HG03342 (cell line): ENCODE results near the gene CIAO2B.
"Not testable (repeated sequence)": the region's sequence is repeated elsewhere in the genome, so short reads cannot be mapped to it uniquely, and the experiment has no call there.

ENCODE experiments used
- ATAC-seq: cut with Tn5 transposase; IDR thresholded peaks from one replicate; pipeline ENCODE4 v1.9.1; 2021; ENCODE audit warnings: mild to moderate bottlenecking, moderate library complexity; ENCODE audit not compliant: unreplicated experiment

Gene CIAO2B

GRCh38 chr16:66934138-66934838 lies at the start of gene CIAO2B:
TSS of gene CIAO2B (minus strand) at chr16:66934402. CDS start at chr16:66934364, 38 bp downstream.
- ATAC-seq, result peak; percentile 71

GRCh38 chr16:66983033-66983432 lies 48.8 kb upstream of the CIAO2B start:
- no peak for ATAC-seq

- no peak for ATAC-seq
Observed at GRCh38 chr16:66979011-66979717, 45.0 kb upstream of the CIAO2B start.

GRCh38 chr16:66977341-66978113 lies 43.3 kb upstream of the CIAO2B start:
- peak; percentile 79 for ATAC-seq

- ATAC-seq, result no peak
Observed at GRCh38 chr16:66976746-66977145, 42.5 kb upstream of the CIAO2B start.

GRCh38 chr16:66975302-66975893 lies 41.2 kb upstream of the CIAO2B start:
- ATAC-seq, result no peak

- ATAC-seq, result not testable (repeated sequence)
Observed at GRCh38 chr16:66974932-66975246, 40.7 kb upstream of the CIAO2B start.

- ATAC-seq, result not testable (repeated sequence)
Observed at GRCh38 chr16:66974156-66974931, 40.1 kb upstream of the CIAO2B start.

- no peak for ATAC-seq
Observed at GRCh38 chr16:66973716-66974115, 39.5 kb upstream of the CIAO2B start.

- no peak for ATAC-seq
Observed at GRCh38 chr16:66972983-66973382, 38.8 kb upstream of the CIAO2B start.

- no peak for ATAC-seq
Observed at GRCh38 chr16:66970775-66971720, 36.8 kb upstream of the CIAO2B start.

- ATAC-seq, result no peak
Observed at GRCh38 chr16:66968847-66969246, 34.6 kb upstream of the CIAO2B start.

- no peak for ATAC-seq
Observed at GRCh38 chr16:66964049-66964448, 29.8 kb upstream of the CIAO2B start.

- no peak for ATAC-seq
Observed at GRCh38 chr16:66961914-66962313, 27.7 kb upstream of the CIAO2B start.

- peak; percentile 77 for ATAC-seq
Observed at GRCh38 chr16:66961065-66961744, 27.0 kb upstream of the CIAO2B start, which contains the start of gene CES3. TSS of gene CES3 (plus strand) at chr16:66961266. CDS start at chr16:66961308, 42 bp downstream.

- no peak for ATAC-seq
Observed at GRCh38 chr16:66960270-66960669, 26.1 kb upstream of the CIAO2B start.

- no peak for ATAC-seq
Observed at GRCh38 chr16:66959704-66960161, 25.5 kb upstream of the CIAO2B start.

GRCh38 chr16:66958857-66959703 lies 24.9 kb upstream of the CIAO2B start:
- no peak for ATAC-seq
